ENCODE measurements around the gene SAXO2.
"Not testable (repeated sequence)": the region's sequence is repeated elsewhere in the genome, so short reads cannot be mapped to it uniquely, and the experiment has no call there.

The SAXO2 gene

GRCh38 chr15:82272154-82272553 is 9.5 kb downstream of the SAXO2 start:
- no peak overlapping the region for H3K27ac ChIP-seq
- no peak for TF ChIP-seq CTCF (IDR thresholded peaks at IDR 0.05; ENCODE audit: low read depth, low read length, missing control alignments)
- no peaks in the 10 kb centered on the region for H3K27me3 ChIP-seq (replicated peaks)
- no peak overlapping the region for H3K4me3 ChIP-seq (ENCODE audit: low read depth, low read length)
- in situ Hi-C loops (cut with HindIII; ENCODE audit: low pct_ligation_motif_present, low sequenced_read_pairs) = no loop called here
- DNase-seq = no peak
- H3K36me3 ChIP-seq (replicated peaks) = no peaks in the 10 kb centered on the region

GRCh38 chr15:82275410-82275809 is 12.8 kb downstream of the SAXO2 start:
- DNase-seq = no peak
- in situ Hi-C loops (cut with HindIII; ENCODE audit: low pct_ligation_motif_present, low sequenced_read_pairs) = no loop called here

GRCh38 chr15:82281276-82281675 is 18.7 kb downstream of the SAXO2 start:
- H3K36me3 ChIP-seq (replicated peaks); DNase-seq; in situ Hi-C loops (cut with HindIII; ENCODE audit: low pct_ligation_motif_present, low sequenced_read_pairs); H3K27ac ChIP-seq; H3K4me3 ChIP-seq (ENCODE audit: low read depth, low read length); H3K27me3 ChIP-seq (replicated peaks): not testable (repeated sequence)
- TF ChIP-seq CTCF (IDR thresholded peaks at IDR 0.05; ENCODE audit: low read depth, low read length, missing control alignments) = peak; percentile 35

More at GRCh38 chr15:82275410-82275809, 12.8 kb downstream of the SAXO2 start:
- Histone ChIP-seq H3K27ac (no peak overlapping the region), H3K27me3 (replicated peaks) (no peaks in the 10 kb centered on the region), H3K36me3 (replicated peaks) (no peaks in the 10 kb centered on the region), H3K4me3 (ENCODE audit: low read depth, low read length) (no peak overlapping the region)
- TF ChIP-seq CTCF (IDR thresholded peaks at IDR 0.05; ENCODE audit: low read depth, low read length, missing control alignments) = no peak

GRCh38 chr15:82282386-82282785 is 19.8 kb downstream of the SAXO2 start:
- H3K27ac ChIP-seq; in situ Hi-C loops (cut with HindIII; ENCODE audit: low pct_ligation_motif_present, low sequenced_read_pairs); H3K27me3 ChIP-seq (replicated peaks); H3K4me3 ChIP-seq (ENCODE audit: low read depth, low read length); DNase-seq; H3K36me3 ChIP-seq (replicated peaks): not testable (repeated sequence)

GRCh38 chr15:82284381-82284780 is 21.8 kb downstream of the SAXO2 start:
- H3K27me3 ChIP-seq (replicated peaks); H3K27ac ChIP-seq; in situ Hi-C loops (cut with HindIII; ENCODE audit: low pct_ligation_motif_present, low sequenced_read_pairs); H3K4me3 ChIP-seq (ENCODE audit: low read depth, low read length); DNase-seq; H3K36me3 ChIP-seq (replicated peaks): not testable (repeated sequence)

GRCh38 chr15:82286475-82286874 is 23.9 kb downstream of the SAXO2 start:
- H3K27me3 ChIP-seq (replicated peaks); in situ Hi-C loops (cut with HindIII; ENCODE audit: low pct_ligation_motif_present, low sequenced_read_pairs); H3K4me3 ChIP-seq (ENCODE audit: low read depth, low read length); H3K36me3 ChIP-seq (replicated peaks); DNase-seq; H3K27ac ChIP-seq: not testable (repeated sequence)

GRCh38 chr15:82288202-82288601 is 25.6 kb downstream of the SAXO2 start:
- DNase-seq; in situ Hi-C loops (cut with HindIII; ENCODE audit: low pct_ligation_motif_present, low sequenced_read_pairs); H3K36me3 ChIP-seq (replicated peaks); H3K4me3 ChIP-seq (ENCODE audit: low read depth, low read length); H3K27ac ChIP-seq; H3K27me3 ChIP-seq (replicated peaks): not testable (repeated sequence)

GRCh38 chr15:82292271-82292670 is 29.7 kb downstream of the SAXO2 start:
- no peaks in the 10 kb centered on the region for H3K36me3 ChIP-seq (replicated peaks)
- H3K4me3 ChIP-seq (ENCODE audit: low read depth, low read length) = no peak overlapping the region
- no peak for DNase-seq
- no peak for TF ChIP-seq CTCF (IDR thresholded peaks at IDR 0.05; ENCODE audit: low read depth, low read length, missing control alignments)
- in situ Hi-C loops (cut with HindIII; ENCODE audit: low pct_ligation_motif_present, low sequenced_read_pairs) = no loop called here
- no peak overlapping the region for H3K27ac ChIP-seq
- no peaks in the 10 kb centered on the region for H3K27me3 ChIP-seq (replicated peaks)
